Ectodermal cell (in vitro differentiated cells): ENCODE results near the gene TM2D3.
"Not testable (repeated sequence)": the region's sequence is repeated elsewhere in the genome, so short reads cannot be mapped to it uniquely, and the experiment has no call there.

Source experiments
- H3K27ac ChIP-seq: 2 replicates; pipeline ENCODE4 v1.7.0; 2013; ENCODE audit warnings: mild to moderate bottlenecking, low read depth, low read length; ENCODE audit not compliant: insufficient read depth, poor library complexity, severe bottlenecking
- H3K27me3 ChIP-seq: 2 replicates; pipeline ENCODE4 v1.7.0; 2013; ENCODE audit warnings: mild to moderate bottlenecking, low read length; ENCODE audit not compliant: insufficient read depth, control insufficient read depth, poor library complexity, severe bottlenecking
- H3K36me3 ChIP-seq: one replicate; pipeline ENCODE4 v1.7.0; 2013; ENCODE audit warnings: low read length; ENCODE audit not compliant: control insufficient read depth, insufficient read depth
- H3K4me1 ChIP-seq: one replicate; pipeline ENCODE4 v1.7.0; 2013; ENCODE audit warnings: low read length; ENCODE audit not compliant: control insufficient read depth, insufficient read depth
- H3K4me3 ChIP-seq: 2 replicates; pipeline ENCODE4 v1.7.0; 2013; ENCODE audit warnings: low read depth, low read length, control low read depth; ENCODE audit not compliant: insufficient read depth
- H3K9me3 ChIP-seq: 2 replicates; pipeline ENCODE4 v1.7.0; 2013; ENCODE audit warnings: mild to moderate bottlenecking, low read length, moderate library complexity; ENCODE audit not compliant: control insufficient read depth
- WGBS, 2 experiments: methylation state at CpG; one replicate each; pipeline ENCODE4 v1.1.7; 2013; ENCODE audit warnings: missing lambda C conversion rate in 2 of 2; 5-methylcytosine and 5-hydroxymethylcytosine counted together

TM2D3 gene

DNA sequence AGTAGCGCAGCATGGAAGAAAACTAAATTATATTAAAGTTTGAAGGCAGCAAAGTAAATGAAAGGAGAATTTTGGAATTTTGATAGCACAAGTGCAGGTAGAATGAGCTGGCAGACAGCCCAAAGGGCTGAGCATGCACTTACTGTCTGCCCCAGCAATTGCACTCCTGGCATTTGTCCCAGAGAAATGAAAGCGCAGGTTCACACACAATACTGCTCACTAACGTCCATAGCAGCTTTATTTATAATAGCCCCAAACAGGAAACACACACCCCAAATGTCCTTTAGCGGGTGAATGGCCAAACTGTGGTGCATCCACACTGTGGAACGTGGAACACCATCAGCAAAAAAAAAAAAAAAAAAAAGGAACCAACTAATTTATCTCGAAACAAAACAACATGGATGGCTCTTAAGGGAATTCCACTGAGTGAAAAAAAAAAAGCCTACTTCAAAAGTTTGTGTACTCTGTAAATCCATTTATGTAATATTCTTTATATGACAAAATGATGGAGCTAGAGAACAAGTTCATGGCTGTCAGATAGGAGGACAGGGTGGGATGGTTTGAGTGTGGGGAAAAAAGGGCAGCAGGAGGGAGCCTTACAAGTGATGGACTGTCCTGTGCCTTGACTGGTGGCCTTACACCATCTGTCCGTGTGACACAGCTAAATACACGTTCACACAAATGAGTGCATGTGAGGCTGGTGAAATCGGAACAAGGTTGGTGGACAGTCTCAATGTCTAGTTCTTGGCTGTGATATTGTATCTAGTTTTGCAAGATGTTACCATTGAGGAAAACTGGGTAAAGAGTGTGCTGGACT is 6.0 kb upstream of the TM2D3 start:
- 93 to 96% methylated on average over 8 of the region's 9 CpGs for WGBS, 2 experiments
- Histone ChIP-seq H3K27me3 (no peaks in the 10 kb centered on the region), H3K9me3 (no peaks in the 10 kb centered on the region), H3K4me1 (no peaks in the 10 kb centered on the region), H3K4me3 (no peak overlapping the region), H3K27ac (no peak overlapping the region), H3K36me3 (no peaks in the 10 kb centered on the region)

DNA sequence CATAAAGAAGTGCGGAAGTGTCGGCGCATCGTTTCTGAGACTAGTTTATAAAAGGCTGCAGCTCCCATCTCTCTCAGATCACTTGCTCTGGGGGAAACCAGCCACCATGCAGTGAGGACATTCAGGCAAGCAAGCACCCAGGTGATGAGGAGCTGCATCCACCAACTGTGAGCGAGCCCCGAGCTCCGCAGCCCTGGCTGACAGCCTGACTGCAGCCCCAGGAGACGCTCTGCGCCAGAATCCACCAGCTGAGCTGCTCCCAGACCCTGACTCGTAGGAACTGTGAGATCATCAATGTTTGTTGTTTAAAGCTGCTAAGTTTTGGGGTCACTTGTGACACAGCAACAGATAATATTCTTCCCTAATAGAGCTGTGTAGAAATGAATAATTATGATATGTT is 5.0 kb upstream of the TM2D3 start:
- Histone ChIP-seq H3K4me3 (no peak overlapping the region), H3K27ac (no peak overlapping the region), H3K36me3 (no peaks in the 10 kb centered on the region), H3K27me3 (no peaks in the 10 kb centered on the region), H3K4me1 (no peaks in the 10 kb centered on the region), H3K9me3 (no peaks in the 10 kb centered on the region)
- WGBS, 2 experiments: 96% methylated on average over 10 of the region's 10 CpGs

DNA sequence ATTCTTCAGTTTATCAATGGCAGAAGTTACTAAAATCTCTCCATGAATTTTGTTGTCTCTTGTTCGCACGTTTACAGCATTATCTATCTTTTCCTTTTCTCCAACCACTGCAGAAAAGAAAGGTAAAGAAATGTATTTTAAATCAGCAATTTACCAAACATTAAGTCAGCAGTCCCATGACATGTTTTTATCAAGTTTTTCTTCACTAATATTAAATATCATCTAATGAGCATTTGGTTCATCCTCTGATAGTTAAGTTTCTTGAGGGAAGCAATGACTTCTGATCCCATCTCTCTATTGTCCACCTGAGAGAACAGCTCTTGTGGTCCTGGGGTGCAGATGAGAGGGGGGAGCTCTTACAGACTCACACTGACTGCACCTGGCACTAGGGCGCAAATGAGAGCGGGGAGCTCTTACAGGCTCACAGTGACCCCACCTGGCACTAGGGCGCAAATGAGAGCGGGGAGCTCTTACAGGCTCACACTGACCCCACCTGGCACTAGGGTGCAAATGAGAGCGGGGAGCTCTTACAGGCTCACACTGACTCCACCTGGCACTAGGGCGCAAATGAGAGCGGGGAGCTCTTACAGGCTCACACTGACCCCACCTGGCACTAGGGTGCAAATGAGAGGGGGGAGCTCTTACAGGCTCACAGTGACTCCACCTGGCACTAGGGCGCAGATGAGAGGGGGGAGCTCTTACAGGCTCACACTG is 2.6 kb upstream of the TM2D3 start:
- H3K4me1 ChIP-seq, H3K36me3 ChIP-seq, H3K9me3 ChIP-seq, H3K4me3 ChIP-seq, H3K27ac ChIP-seq, H3K27me3 ChIP-seq: not testable (repeated sequence)
- WGBS, 2 experiments: 87 to 96% methylated on average over 9 to 10 of the region's 10 CpGs

DNA sequence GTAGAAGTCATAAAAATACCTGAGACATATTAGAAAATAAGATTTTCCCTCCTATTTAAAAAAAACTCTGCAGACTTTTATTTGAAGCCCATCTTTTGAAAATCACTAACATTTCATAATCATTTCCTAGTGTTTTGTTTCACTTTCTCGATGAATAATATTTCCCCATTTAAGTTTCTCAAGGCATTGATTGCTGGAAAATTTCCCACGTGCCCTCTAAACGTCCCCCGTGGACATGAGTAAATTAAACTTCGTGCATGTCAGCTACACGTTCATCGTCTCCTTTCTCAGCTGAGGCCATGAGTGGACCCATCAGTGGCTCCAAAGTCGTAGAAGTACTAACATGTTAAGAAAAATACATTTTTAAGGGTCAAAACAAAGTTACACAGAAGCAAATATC is 2.0 kb upstream of the TM2D3 start:
- Histone ChIP-seq H3K27ac (no peak overlapping the region), H3K9me3 (no peaks in the 10 kb centered on the region), H3K4me3 (no peak overlapping the region), H3K4me1 (no peaks in the 10 kb centered on the region), H3K27me3 (no peaks in the 10 kb centered on the region), H3K36me3 (no peaks in the 10 kb centered on the region)
- WGBS, 2 experiments: 94 to 97% methylated on average over 8 of the region's 8 CpGs

DNA sequence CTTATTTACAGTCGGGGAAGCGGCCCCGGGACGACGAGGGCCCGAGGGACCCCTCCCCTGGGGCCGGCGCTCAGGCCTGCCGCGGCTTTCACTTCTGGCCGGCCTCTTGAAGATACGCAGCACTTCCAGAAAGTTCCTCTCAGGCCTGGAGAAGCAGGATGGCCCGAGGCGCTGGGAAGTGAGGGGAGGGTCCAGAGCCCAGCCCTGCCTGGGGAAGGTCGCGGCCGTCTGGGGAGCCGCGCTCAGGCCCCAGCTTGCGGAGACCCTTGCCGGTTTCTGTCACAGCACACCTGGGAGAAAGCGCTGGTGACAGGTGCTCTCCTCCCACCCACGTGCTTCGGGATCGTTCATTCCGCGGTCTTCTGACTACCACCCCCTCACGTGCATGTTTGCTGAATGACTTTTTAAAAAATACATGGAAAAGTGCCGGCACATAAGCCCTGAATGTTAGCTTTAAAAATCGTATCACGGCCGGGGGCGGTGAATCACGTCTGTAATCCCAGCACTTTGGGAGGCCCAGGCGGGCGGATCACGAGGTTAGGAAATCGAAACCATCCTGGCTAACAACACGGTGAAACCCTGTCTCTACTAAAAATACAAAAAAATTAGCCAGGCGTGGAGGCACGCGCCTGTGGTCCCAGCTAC is 727 bp upstream of the TM2D3 start:
- Histone ChIP-seq H3K4me1 (no peaks in the 10 kb centered on the region), H3K27ac (no peak overlapping the region), H3K4me3 (peak overlapping the region; percentile 76), H3K9me3 (no peaks in the 10 kb centered on the region), H3K27me3 (no peaks in the 10 kb centered on the region), H3K36me3 (no peaks in the 10 kb centered on the region)
- 49 to 55% methylated on average over 42 of the region's 42 CpGs for WGBS, 2 experiments

DNA sequence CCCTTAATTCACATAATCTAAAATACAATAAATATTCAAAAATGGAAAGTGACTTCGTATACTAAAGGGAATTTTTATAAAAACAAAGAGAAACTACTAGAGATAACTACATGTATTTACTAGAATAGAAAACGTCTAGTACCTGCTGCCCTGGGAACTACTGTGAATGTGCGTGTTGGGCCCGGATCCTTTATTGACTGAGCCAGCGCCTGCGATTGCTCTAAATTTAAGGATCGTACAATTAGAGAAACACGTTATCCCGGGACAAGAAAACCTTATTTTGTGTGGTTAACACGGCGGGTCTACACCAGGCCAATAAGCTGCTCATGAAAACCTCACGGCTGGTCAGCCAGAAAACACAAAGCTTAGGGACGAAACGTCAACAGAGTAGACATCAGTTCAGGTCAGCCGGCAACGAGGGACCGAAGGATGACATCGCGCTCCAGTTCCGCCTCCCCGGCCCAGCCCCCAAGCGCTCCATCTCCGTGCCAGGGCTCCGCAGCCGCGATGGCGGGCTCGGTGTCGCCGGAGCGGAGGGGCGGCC is 555 bp downstream of the TM2D3 start:
- WGBS, 2 experiments: 1% methylated on average over 31 of the region's 32 CpGs
- peak overlapping the region; percentile 77 for H3K27ac ChIP-seq
- H3K4me3 ChIP-seq: peak overlapping the region; percentile 76
- no peaks in the 10 kb centered on the region for H3K27me3 ChIP-seq
- no peaks in the 10 kb centered on the region for H3K4me1 ChIP-seq
- H3K9me3 ChIP-seq: no peaks in the 10 kb centered on the region
- peaks cover 2% of the 10 kb centered on the region for H3K36me3 ChIP-seq

DNA sequence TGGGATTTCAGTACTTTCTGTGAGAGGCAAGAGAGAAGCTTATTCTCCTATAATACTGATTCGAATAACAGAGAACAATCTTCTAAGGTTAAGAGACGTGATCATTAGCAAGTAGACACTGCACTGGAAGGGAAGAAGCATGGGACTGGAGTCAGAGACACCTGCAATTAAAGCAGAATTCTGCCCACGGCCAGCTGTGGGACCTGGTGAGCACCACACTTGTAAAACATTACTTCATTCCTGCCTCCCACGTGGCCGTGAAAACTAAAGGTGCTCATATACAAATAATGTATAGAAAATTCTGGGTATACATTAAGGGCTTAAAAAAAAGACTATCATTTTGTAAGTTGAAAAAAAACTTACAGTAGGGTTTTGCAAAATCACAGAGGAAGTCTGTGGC is 2.0 kb downstream of the TM2D3 start:
- peaks cover 9% of the 10 kb centered on the region for H3K36me3 ChIP-seq
- H3K4me3 ChIP-seq: no peak overlapping the region
- no peak overlapping the region for H3K27ac ChIP-seq
- no peaks in the 10 kb centered on the region for H3K4me1 ChIP-seq
- no peaks in the 10 kb centered on the region for H3K27me3 ChIP-seq
- H3K9me3 ChIP-seq: no peaks in the 10 kb centered on the region
- 93% methylated on average over 3 of the region's 5 CpGs for WGBS, 2 experiments

DNA sequence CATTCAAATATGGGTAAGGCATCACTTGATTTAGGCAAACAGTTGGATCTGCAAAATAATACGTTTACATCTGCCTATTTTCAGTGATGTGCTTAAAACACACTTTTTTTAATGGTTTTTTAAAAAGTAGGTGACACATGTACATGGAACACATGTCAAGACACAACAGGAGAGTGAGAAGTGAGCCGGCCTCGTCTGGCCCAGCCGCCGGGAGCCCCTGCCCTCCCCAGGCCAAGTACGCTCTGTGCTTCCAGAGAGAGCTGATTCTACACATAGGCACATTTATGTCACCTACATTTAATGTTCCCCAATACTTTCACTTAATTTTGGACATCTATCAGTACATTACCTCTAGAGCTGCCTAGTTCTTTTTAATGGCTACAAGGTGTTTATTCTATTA is 3.8 kb downstream of the TM2D3 start:
- Histone ChIP-seq H3K36me3 (peaks cover 16% of the 10 kb centered on the region), H3K4me1 (no peaks in the 10 kb centered on the region), H3K27me3 (no peaks in the 10 kb centered on the region), H3K4me3 (no peak overlapping the region), H3K9me3 (no peaks in the 10 kb centered on the region), H3K27ac (no peak overlapping the region)
- 97% methylated on average over 6 of the region's 6 CpGs for WGBS, 2 experiments

DNA sequence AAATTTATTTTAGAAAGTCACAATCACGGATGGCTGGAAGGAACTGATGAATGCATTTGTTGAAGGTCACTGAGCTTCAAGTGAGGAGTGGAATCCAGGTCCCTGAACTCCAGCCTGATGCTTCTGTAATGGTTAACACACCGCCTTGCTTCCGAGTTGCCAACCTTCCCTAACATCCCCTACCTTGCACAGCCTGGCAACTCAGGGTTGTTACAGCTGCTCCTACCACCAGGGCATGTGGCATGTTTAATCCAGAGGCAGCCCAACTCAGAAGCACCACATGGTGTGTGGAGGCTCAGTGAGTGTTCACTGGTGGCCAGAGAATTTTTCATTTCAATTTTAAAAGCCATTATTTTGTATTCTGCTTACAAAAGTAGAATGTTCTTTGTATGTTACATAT is 4.9 kb downstream of the TM2D3 start:
- WGBS, 2 experiments: 91 to 95% methylated on average over 3 of the region's 3 CpGs
- Histone ChIP-seq H3K27me3 (no peaks in the 10 kb centered on the region), H3K9me3 (no peaks in the 10 kb centered on the region), H3K4me3 (no peak overlapping the region), H3K27ac (no peak overlapping the region), H3K36me3 (peaks cover 16% of the 10 kb centered on the region), H3K4me1 (no peaks in the 10 kb centered on the region)

DNA sequence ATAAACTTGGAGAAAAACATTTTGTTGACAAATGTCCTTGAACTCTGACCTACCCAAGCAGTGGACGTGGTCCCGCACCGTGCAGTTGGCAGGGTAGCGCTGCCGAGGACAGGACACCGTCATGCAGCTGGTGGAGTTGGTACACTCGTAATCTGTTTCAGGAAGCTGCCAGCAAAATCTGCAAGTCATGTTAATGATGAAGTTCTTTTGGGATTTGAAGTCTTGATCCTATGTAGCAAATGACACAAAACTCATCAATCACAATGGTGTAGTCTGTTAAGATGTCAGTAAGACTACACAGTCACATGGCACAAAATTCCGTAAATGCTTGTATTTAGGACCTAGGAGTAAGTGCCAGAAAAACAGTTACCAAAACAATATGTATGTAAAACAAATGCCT is 5.5 kb downstream of the TM2D3 start:
- H3K27ac ChIP-seq: no peak overlapping the region
- H3K9me3 ChIP-seq: no peaks in the 10 kb centered on the region
- H3K4me3 ChIP-seq: no peak overlapping the region
- no peaks in the 10 kb centered on the region for H3K4me1 ChIP-seq
- 95 to 97% methylated on average over 8 of the region's 8 CpGs for WGBS, 2 experiments
- peaks cover 16% of the 10 kb centered on the region for H3K36me3 ChIP-seq
- no peaks in the 10 kb centered on the region for H3K27me3 ChIP-seq
